GM18858 (cell line): ENCODE measurements around the gene RELN.
"Not testable (repeated sequence)": the region's sequence is repeated elsewhere in the genome, so short reads cannot be mapped to it uniquely, and the experiment has no call there.

Source experiments
- ATAC-seq: cut with Tn5 transposase; IDR thresholded peaks from one replicate; pipeline ENCODE4 v1.9.1; 2021; ENCODE audit not compliant: unreplicated experiment

RELN gene

GRCh38 chr7:103795107-103795506 is 194.4 kb downstream of the RELN start:
- ATAC-seq, result no peak

DNA sequence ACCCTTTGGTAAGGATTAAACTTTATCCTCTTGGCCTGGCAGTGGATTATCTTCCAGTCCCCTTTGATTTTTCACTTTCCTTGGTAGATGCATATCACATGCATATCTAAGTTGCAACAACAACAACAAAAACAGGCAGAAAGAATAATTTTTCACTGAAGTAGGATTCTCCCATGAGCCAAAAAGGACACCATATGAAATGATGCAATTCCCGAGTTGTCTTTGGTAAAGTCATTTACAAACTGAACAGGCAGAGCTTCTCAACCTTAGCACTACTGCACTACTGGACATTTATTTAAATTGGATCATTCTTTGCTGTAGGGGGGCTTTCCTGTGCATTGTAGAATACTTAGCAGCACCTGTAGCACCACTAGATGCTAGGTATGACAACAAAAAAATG is 195.0 kb downstream of the RELN start:
- ATAC-seq, result no peak

DNA sequence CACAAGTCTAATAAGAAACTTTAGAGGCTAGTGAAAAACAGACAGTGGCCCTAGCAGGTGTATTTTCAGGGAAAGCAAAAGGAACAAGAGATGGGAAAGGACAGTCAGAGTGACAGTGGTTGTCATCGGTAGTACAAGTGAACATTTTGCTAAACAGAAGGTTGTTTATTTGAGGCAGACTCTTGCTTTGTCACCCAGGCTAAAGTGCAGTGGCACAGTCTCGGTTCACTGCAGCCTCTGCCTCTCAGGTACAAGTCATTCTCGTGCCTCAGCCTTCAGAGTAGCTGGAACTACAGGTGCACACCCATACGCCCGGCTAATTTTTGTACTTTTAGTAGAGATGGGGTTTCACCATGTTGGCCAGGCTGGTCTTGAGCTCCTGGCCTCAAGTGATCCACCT is 195.8 kb downstream of the RELN start:
- no peak for ATAC-seq

DNA sequence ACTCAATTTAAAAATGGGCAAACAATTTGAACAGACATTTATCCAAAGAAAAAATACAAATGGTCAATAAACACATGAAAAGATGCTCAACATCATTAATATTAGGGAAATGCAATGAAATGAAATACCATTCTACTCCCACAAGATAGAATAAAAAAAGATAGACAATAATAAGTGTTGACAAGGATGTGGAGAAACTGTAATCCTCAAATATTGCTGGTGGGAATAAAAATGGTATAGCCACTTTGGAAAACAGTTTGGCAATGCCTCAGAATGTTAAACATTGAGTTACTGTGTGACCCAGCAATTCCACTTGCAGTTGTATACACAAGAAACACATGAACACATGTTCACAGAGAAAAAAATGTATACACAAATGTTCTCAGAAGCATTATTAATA is 197.6 kb downstream of the RELN start:
- no peak for ATAC-seq

DNA sequence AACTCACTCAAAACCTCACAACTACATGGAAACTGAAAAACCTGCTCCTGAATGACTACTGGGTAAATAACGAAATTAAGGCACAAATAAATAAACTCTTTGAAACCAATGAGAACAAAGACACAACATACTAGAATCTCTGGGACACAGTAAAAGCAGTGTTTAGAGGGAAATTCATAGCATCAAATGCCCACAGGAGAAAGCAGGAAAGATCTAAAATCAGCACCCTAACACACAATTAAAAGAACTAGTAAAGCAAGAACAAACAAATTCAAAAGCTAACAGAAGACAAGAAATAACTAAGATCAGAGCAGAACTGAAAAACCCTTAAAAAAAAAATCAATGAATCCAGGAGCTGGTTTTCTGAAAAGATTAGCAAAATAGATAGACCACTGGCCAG is 202.4 kb downstream of the RELN start:
- ATAC-seq, result not testable (repeated sequence)

GRCh38 chr7:103784646-103785286 is 204.7 kb downstream of the RELN start:
- no peak for ATAC-seq

DNA sequence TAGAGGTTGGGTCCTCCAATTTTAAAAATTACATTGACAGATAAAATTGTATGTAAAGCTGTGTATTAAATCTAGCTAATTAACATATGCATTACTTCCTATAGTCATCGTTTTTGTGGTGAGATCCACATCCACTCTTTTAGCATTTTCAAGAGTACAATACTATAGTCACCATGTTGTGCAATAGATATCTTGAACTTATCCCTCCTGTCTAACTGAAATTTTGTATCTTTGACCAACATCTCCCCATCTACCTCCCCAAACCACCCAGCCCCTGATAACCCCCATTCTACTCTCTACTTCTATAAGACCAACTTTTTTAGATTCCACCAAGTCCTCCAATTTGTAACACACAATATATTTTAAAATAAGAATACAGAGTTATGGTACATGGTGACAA is 208.0 kb downstream of the RELN start:
- no peak for ATAC-seq

DNA sequence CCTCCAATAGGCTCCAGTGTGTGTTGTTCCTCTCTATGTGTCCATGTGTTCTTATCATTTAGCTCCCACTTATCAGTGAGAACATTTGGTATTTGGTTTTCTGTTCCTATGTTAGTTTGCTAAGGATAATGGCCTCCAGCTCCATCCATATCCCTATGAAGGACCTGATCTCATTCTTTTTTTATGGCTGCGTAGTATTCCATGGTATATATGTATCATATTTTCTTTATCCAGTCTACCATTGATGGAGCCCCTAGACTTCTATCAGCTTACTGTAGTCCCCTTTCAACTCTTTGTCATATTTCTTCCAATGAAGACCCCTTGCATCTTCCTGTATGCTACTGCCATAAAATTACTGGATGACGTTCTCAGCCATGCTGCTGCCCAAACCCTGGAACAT is 208.9 kb downstream of the RELN start:
- ATAC-seq, result not testable (repeated sequence)

- no peak for ATAC-seq
These were observed 212.0 kb downstream of the RELN start for GRCh38 chr7:103777440-103777839.

DNA sequence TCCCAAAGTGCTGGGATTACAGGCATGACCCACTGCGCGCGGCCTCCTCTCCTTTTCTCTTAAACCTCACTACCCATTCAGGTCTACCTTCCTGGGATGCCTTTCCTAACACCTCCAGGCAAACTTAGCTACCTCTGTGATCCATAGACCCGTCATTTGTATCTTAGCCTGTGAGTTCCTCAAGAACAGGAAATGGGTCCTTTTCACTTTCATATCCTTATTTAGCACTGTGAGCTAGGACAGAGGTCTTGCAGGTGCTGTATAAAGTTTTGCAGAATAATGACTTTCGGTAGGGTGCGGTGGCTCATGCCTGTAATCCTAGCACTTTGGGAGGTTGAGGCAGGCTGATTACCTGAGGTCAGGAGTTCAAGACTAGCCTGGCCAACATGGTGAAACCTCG is 215.7 kb downstream of the RELN start:
- no peak for ATAC-seq

- ATAC-seq, result no peak
These were observed 217.2 kb downstream of the RELN start for GRCh38 chr7:103772171-103772773.

DNA sequence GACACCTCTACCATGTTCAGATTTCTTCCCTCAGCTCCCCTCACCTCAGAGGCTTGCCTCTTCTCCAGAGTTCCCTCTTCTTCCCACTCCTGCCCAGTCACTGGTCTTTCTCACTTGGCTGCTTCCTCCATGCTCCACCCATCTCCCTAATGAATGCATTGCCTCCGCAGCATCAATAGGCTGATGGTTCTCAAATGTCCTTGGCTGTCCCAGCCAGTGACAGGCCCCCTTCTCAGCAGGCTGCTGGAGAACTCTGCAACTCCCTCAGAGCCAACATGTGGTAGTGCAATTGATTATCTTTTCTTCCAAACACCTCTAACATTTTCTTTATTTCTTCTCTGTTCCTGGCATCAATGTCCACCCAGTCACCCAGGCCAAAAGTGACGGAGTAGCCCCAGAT is 218.2 kb downstream of the RELN start:
- no peak for ATAC-seq

GRCh38 chr7:103766660-103767059 is 222.8 kb downstream of the RELN start:
- no peak for ATAC-seq

- no peak for ATAC-seq
These were observed 223.6 kb downstream of the RELN start for GRCh38 chr7:103765901-103766300.

DNA sequence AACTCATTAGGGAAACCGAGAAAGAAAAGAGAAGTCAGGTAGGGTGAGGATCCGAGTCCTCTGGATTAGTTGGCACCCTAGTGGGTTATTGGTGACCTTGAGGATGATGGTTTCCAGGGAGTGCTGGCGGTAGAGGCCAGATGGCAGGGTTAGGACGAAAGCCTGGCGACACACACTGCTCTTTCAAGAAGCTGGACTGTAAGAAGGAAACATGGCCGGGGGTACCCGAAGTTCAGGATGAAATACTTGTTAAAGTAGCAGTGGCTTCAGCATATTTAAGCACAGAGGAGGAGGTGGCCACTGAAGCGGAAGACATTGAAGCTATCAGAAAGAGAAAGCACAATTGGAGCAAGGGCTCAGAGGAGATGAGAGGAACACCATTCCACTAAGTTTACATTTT is 224.6 kb downstream of the RELN start:
- ATAC-seq, result no peak

- ATAC-seq, result no peak
These were observed 226.6 kb downstream of the RELN start for GRCh38 chr7:103762877-103763276.

DNA sequence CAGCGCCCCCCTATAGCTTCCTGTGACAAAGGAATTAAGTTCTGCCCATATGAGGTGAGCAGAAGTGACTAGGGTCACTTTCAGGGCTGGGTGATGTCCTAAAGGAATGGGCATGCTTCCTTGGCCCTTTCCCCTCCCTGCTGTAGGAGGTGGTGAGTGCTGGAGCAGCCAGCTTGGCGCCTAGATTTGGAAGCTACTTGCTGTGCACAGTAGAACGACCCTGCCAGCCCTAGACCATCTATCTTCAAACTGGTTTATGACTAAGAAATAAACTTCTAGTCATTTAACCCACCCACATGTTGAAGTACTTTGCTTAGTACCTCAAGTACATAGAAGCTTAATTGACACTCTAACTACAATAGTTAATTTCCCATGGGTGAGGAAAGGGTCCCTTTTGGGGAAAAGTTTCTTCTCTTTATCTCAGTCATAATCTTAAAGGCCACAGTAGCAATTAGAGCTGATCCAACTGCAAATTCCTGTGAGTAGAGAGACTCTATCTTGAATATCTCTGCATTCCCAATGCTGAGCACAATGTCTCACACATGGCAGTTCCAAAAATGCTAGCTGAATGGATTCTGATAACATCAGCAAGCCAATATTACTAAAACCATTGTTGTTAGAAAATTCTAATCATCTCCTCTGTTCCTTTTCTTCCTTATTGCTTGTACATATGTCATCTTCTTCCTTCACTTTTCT is 227.2 kb downstream of the RELN start:
- ATAC-seq, result no peak

DNA sequence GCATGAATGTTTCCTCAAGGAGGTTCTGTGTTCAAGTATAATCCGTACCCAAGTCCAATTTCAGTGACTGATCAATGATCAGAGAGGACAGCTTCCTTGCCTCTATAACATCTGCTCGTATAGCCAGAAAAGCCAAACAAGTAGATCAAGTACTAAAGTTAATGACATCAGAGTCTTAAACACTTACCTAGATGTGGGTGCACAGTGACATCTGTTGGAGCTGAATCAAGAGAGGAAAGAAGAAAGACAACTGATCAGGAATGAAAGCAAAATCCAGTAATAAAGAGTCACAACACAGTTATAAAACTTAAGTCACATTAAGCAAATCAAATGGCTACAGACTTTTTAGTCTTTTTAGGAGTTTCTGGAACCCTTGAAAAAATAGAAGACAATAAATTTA is 236.5 kb downstream of the RELN start:
- no peak for ATAC-seq

- no peak for ATAC-seq
These were observed 238.1 kb downstream of the RELN start for GRCh38 chr7:103751311-103751880.

DNA sequence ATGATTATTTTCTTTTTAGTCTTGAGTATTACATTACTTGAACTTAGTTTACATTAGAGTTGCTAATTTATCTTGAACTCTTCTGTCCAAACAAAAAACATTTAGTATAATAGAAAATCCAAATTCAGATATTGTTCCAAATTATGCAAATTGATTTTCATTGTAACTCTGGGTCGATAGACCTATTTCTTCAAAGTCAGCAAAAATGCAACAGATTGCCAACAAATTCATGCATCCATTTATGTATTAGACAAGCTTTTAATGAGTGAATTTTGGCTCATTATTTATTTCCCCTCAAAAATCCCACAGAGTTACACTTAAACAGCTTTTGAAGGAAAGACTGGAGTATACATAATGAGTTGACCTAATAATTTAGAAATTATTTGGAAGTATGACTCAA is 240.8 kb downstream of the RELN start:
- ATAC-seq, result no peak

- ATAC-seq, result no peak
These were observed 254.1 kb downstream of the RELN start for GRCh38 chr7:103735377-103735776.

DNA sequence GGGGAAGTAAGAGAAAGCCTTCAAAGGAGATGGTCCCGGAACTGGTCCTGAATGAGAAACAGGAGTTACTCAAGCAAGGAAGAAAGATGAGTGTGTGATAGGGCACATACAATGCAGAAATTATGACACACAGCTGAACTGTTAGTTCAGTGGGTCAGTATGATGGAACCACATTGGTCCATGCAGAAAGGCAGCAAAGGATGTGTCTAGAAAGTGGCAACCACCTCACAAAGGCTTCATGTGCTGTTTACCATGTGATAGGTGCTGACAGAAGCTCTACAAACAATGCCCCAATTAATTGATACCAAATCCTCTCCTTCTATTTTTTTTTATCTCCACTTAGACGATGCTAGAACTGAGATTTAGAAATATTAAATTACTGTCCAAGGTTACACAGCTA is 258.3 kb downstream of the RELN start:
- no peak for ATAC-seq
